Esophagus squamous epithelium (tissue), 4 donors: Measurements from ENCODE around the gene JPH2.
"Not testable (repeated sequence)": the region's sequence is repeated elsewhere in the genome, so short reads cannot be mapped to it uniquely, and the experiment has no call there.

Experiments
- CTCF ChIP-seq, 6 experiments: fragments of 450-650 bp in 4 of 6; fragments of 200-600 bp in 2 of 6; sonication (generic) in 2 of 6; IDR thresholded peaks; one replicate each; pipeline ENCODE4 v1.5.1; 2016 to 2019; ENCODE audit warnings: antibody characterized with exemption in 6 of 6, mild to moderate bottlenecking in 4 of 6, moderate library complexity in 4 of 6
- POLR2A ChIP-seq, 4 donors: fragments of 450-650 bp; IDR thresholded peaks; one replicate each; pipeline ENCODE4 v1.6.1; 2017; ENCODE audit warnings: antibody characterized with exemption in 4 of 4, mild to moderate bottlenecking in 4 of 4, moderate library complexity in 3 of 4

GRCh38 chr20:44232469-44232856 lies 45.5 kb upstream of the JPH2 start:
- TF ChIP-seq CTCF, POLR2A (IDR thresholded peaks at IDR 0.05): not testable (repeated sequence)
